Measurements from ENCODE around the gene U2AF1.
A peak's percentile ranks its signal among the peaks of the same experiment; 100 is the strongest.
"Not testable (repeated sequence)": the region's sequence is repeated elsewhere in the genome, so short reads cannot be mapped to it uniquely, and the experiment has no call there.

The U2AF1 gene

GRCh38 chr21:43076023-43076637 is 31.2 kb downstream of the U2AF1 start:
- not testable (repeated sequence) for H3K27ac ChIP-seq

GRCh38 chr21:43075170-43076022 is 32.0 kb downstream of the U2AF1 start, which contains the start of gene CBS:
CBS (minus strand) TSS chr21:43075835; CDS start chr21:43072193, 3,642 bp downstream.
- not testable (repeated sequence) for H3K27ac ChIP-seq

GRCh38 chr21:43074401-43075169 is 32.8 kb downstream of the U2AF1 start:
- not testable (repeated sequence) for H3K27ac ChIP-seq

- not testable (repeated sequence) for H3K27ac ChIP-seq
Observed at GRCh38 chr21:43072742-43073141, 34.6 kb downstream of the U2AF1 start.

- not testable (repeated sequence) for H3K27ac ChIP-seq
Observed at GRCh38 chr21:43069682-43070081, 37.7 kb downstream of the U2AF1 start.

GRCh38 chr21:43068065-43068464 is 39.3 kb downstream of the U2AF1 start:
- not testable (repeated sequence) for H3K27ac ChIP-seq

GRCh38 chr21:43066690-43067089 is 40.7 kb downstream of the U2AF1 start:
- not testable (repeated sequence) for H3K27ac ChIP-seq

GRCh38 chr21:43065991-43066390 is 41.4 kb downstream of the U2AF1 start:
- H3K27ac ChIP-seq: not testable (repeated sequence)

GRCh38 chr21:43064265-43064917 is 43.0 kb downstream of the U2AF1 start:
- H3K27ac ChIP-seq: not testable (repeated sequence)

GRCh38 chr21:43062955-43063664 is 44.3 kb downstream of the U2AF1 start:
- H3K27ac ChIP-seq: not testable (repeated sequence)

GRCh38 chr21:43053112-43053511 is 54.3 kb downstream of the U2AF1 start:
- H3K27ac ChIP-seq: not testable (repeated sequence)

- peak overlapping the region; percentile 50; the same call in 1 of the 2 replicates for H3K27ac ChIP-seq
Observed at GRCh38 chr21:43045876-43046821, 61.2 kb downstream of the U2AF1 start.

GRCh38 chr21:43045165-43045875 is 62.0 kb downstream of the U2AF1 start:
- peak overlapping the region; percentile 50; the same call in 1 of the 2 replicates for H3K27ac ChIP-seq

- H3K27ac ChIP-seq: not testable (repeated sequence)
Observed at GRCh38 chr21:43044547-43044946, 62.8 kb downstream of the U2AF1 start.

- not testable (repeated sequence) for H3K27ac ChIP-seq
Observed at GRCh38 chr21:43043291-43043690, 64.1 kb downstream of the U2AF1 start.

Data from VCaP (cell line).